OCI-LY7 (cell line): ENCODE data around the gene SEMA4B. TPM values are rescaled to one million over a fixed set of nuclear protein-coding genes. Genes with fewer than 3 reads are reported as not detected.
"Not testable (repeated sequence)": the region's sequence is repeated elsewhere in the genome, so short reads cannot be mapped to it uniquely, and the experiment has no call there.

Source experiments
- BruUV-seq: library from RNA; stranded (reverse); fragments of 400-500 nt; replicated peaks from 2 replicates; lab custom pipeline; 2021; lab: Mats Ljungman, UMichigan
- CTCF ChIA-PET: fragments of 300-600 bp; sonication (Branson Sonifier 250); formaldehyde crosslinking; loops from one replicate; lab custom pipeline; 2022; ENCODE audit warnings: antibody characterized with exemption; ENCODE audit not compliant: unreplicated experiment; lab: Charles Lee
- POLR2A ChIA-PET: fragments of 300-600 bp; sonication (Branson Sonifier 250); formaldehyde crosslinking; loops from one replicate; lab custom pipeline; 2022; ENCODE audit warnings: antibody characterized with exemption; lab: Charles Lee
- DNase-seq: peaks from one replicate; pipeline ENCODE4 v3.0.0-alpha.2; 2015; ENCODE audit warnings: low spot score
- H2AFZ ChIP-seq: fragments of 200-600 bp; sonication (generic), shearing (Covaris generic); 2 replicates; pipeline ENCODE4 v1.6.1; 2014; ENCODE audit warnings: mild to moderate bottlenecking, antibody characterized with exemption, low read length, moderate library complexity
- H3K27ac ChIP-seq: fragments of 200-600 bp; sonication (generic); 2 replicates; pipeline ENCODE4 v1.5.1; 2014; ENCODE audit warnings: mixed run types, low read depth, mild to moderate bottlenecking, moderate library complexity, low read length, inconsistent platforms; ENCODE audit not compliant: poor library complexity, severe bottlenecking
- H3K36me3 ChIP-seq: fragments of 200-600 bp; sonication (generic); 2 replicates; pipeline ENCODE4 v1.6.1; 2014; ENCODE audit warnings: mild to moderate bottlenecking, antibody characterized with exemption, low read length, moderate library complexity, mixed read lengths; ENCODE audit not compliant: insufficient read depth
- H3K4me1 ChIP-seq: fragments of 200-600 bp; sonication (generic); 2 replicates; pipeline ENCODE4 v1.5.1; 2014; ENCODE audit warnings: mild to moderate bottlenecking, low read length; ENCODE audit not compliant: insufficient read depth, poor library complexity, severe bottlenecking
- H3K4me2 ChIP-seq: fragments of 200-600 bp; sonication (generic); 2 replicates; pipeline ENCODE4 v1.6.1; 2014; ENCODE audit warnings: mild to moderate bottlenecking, low read length
- H3K4me3 ChIP-seq: fragments of 200-600 bp; sonication (generic); 2 replicates; pipeline ENCODE4 v1.5.1; 2014; ENCODE audit warnings: mild to moderate bottlenecking, low read depth, low read length; ENCODE audit not compliant: poor library complexity, severe bottlenecking
- H3K79me2 ChIP-seq: fragments of 200-600 bp; sonication (generic); 2 replicates; pipeline ENCODE4 v1.6.1; 2016; ENCODE audit warnings: low read depth, mild to moderate bottlenecking, low read length, moderate library complexity, mixed read lengths; ENCODE audit not compliant: insufficient read depth
- H3K9me2 ChIP-seq: fragments of 200-600 bp; sonication (generic); 2 replicates; pipeline ENCODE4 v1.6.1; 2016; ENCODE audit warnings: mild to moderate bottlenecking, low read length, mixed read lengths; ENCODE audit not compliant: insufficient read depth
- H3K9me3 ChIP-seq: fragments of 200-600 bp; sonication (generic); 2 replicates; pipeline ENCODE4 v1.6.1; 2014; ENCODE audit warnings: mild to moderate bottlenecking, mixed run types, low read length, mixed read lengths
- H4K20me1 ChIP-seq: fragments of 200-600 bp; sonication (generic); 2 replicates; pipeline ENCODE4 v1.6.1; 2014; ENCODE audit warnings: mild to moderate bottlenecking, antibody characterized with exemption, low read length, moderate library complexity, mixed read lengths; ENCODE audit not compliant: insufficient read depth
- CTCF ChIP-seq: fragments of 200-600 bp; sonication (generic); conservative IDR thresholded peaks from 2 replicates; pipeline ENCODE4 v1.5.1; 2014; ENCODE audit warnings: mild to moderate bottlenecking, antibody characterized with exemption, low read length, moderate library complexity, mixed read lengths
- EZH2phosphoT487 ChIP-seq: fragments of 200-600 bp; sonication (generic); IDR thresholded peaks from 2 replicates; pipeline ENCODE4 v1.6.1; 2018; ENCODE audit warnings: low read depth, borderline replicate concordance, mild to moderate bottlenecking, mixed run types, antibody characterized with exemption, low read length, moderate library complexity, mixed read lengths
- intact Hi-C: fragments of 100-400 bp; cut with micrococcal nuclease; formaldehyde crosslinking; loops from one replicate; pipeline ENCODE4 v1.10.0; 2022; ENCODE audit not compliant: unreplicated experiment
- small RNA-seq: library from RNA; depleted of rRNA; stranded (forward); fragments of <200 nt; gene quantifications from one replicate; pipeline ENCODE3, GENCODE V24; 2014
- total RNA-seq, 2 experiments: library from RNA; depleted of rRNA in 1 of 2; stranded (reverse); fragments of >200 nt in 1 of 2; shearing (Covaris generic) in 1 of 2; gene quantifications; 2 replicates each; pipeline ENCODE4 v1.2.3, GENCODE V29; 2014 to 2022

SEMA4B gene
- total RNA-seq, 2 experiments from 2014 or later, result 21.9 to 34.9 TPM

- intact Hi-C loops, result no loop called here
- Histone ChIP-seq H2AFZ (no peak overlapping the region), H4K20me1 (peaks cover 12% of the 10 kb centered on the region), H3K4me3 (no peak overlapping the region), H3K4me2 (no peak overlapping the region), H3K36me3 (peaks cover 90% of the 10 kb centered on the region), H3K9me2 (no peaks in the 10 kb centered on the region), H3K9me3 (no peaks in the 10 kb centered on the region), H3K27ac (no peak overlapping the region), H3K4me1 (peaks cover 26% of the 10 kb centered on the region), H3K79me2 (peaks cover 64% of the 10 kb centered on the region)
- DNase-seq, result no peak
- BruUV-seq, result no TSS peak
- CTCF ChIA-PET, result interaction anchor here (0.5 kb wide), 1 partner anchor 235 kb away, joined by 14 read pairs; no protein-coding TSS in a partner anchor
- POLR2A ChIA-PET, result interaction anchor here (0.7 to 1.3 kb wide), 2 partner anchors 9 to 38 kb away, joined by 3 to 4 read pairs; partner anchors contain the start of genes CIB1 and GDPGP1
- TF ChIP-seq CTCF (no peak), EZH2phosphoT487 (no peak)
Measured at GRCh38 chr15:90271459-90272166, 70.5 kb downstream of the SEMA4B start.

GRCh38 chr15:90278467-90278866 lies 77.3 kb downstream of the SEMA4B start:
- intact Hi-C loops, H3K4me1 ChIP-seq, H3K9me3 ChIP-seq, CTCF ChIA-PET, H3K27ac ChIP-seq, BruUV-seq, H4K20me1 ChIP-seq, H3K4me3 ChIP-seq, DNase-seq, H3K9me2 ChIP-seq, H3K4me2 ChIP-seq, H2AFZ ChIP-seq, H3K79me2 ChIP-seq, POLR2A ChIA-PET: not testable (repeated sequence)
- H3K36me3 ChIP-seq, result peaks cover 36% of the 10 kb centered on the region

Small RNA genes within 50 kb of the gene (small RNA-seq; reads per million reads assigned to genes)
- not detected for gene RN7SL346P

Other genes starting within 250 kb of the SEMA4B start
- gene ZNF710, start 200.0 kb upstream of the SEMA4B start, total RNA-seq (2014; rRNA removed; shearing (Covaris generic)), result 8.6 and 13.8 TPM in 2 replicates
- 19.0 and 21.9 TPM in 2 replicates for gene ZNF710, start 200.0 kb upstream of the SEMA4B start, total RNA-seq (2022)
- gene IDH2, start 98.9 kb upstream of the SEMA4B start, total RNA-seq (2014; rRNA removed; shearing (Covaris generic)), result 204 and 220 TPM in 2 replicates
- gene IDH2, start 98.9 kb upstream of the SEMA4B start, total RNA-seq (2022), result 216 and 224 TPM in 2 replicates
- 52.8 and 53.2 TPM in 2 replicates for gene CIB1, start 32.6 kb downstream of the SEMA4B start, total RNA-seq (2014; rRNA removed; shearing (Covaris generic))
- gene CIB1, start 32.6 kb downstream of the SEMA4B start, total RNA-seq (2022), result 54.5 and 66.0 TPM in 2 replicates
- gene GDPGP1, start 32.9 kb downstream of the SEMA4B start, total RNA-seq (2014; rRNA removed; shearing (Covaris generic)), result 8.1 and 22.3 TPM in 2 replicates
- gene GDPGP1, start 32.9 kb downstream of the SEMA4B start, total RNA-seq (2022), result 12.1 and 12.9 TPM in 2 replicates
- gene TTLL13, start 48.2 kb downstream of the SEMA4B start, total RNA-seq (2014; rRNA removed; shearing (Covaris generic)), result 0.57 and 0.88 TPM in 2 replicates
- 0.77 and 1.3 TPM in 2 replicates for gene TTLL13, start 48.2 kb downstream of the SEMA4B start, total RNA-seq (2022)
- gene NGRN, start 64.3 kb downstream of the SEMA4B start, total RNA-seq (2014; rRNA removed; shearing (Covaris generic)), result 65.0 and 72.8 TPM in 2 replicates
- gene NGRN, start 64.3 kb downstream of the SEMA4B start, total RNA-seq (2022), result 40.0 and 44.4 TPM in 2 replicates
- gene ZNF774, start 151.0 kb downstream of the SEMA4B start, total RNA-seq (2014; rRNA removed; shearing (Covaris generic)), result 0.49 and 1.2 TPM in 2 replicates
- gene ZNF774, start 151.0 kb downstream of the SEMA4B start, total RNA-seq (2022), result 1.3 and 1.6 TPM in 2 replicates
- gene IQGAP1, start 186.9 kb downstream of the SEMA4B start, total RNA-seq (2014; rRNA removed; shearing (Covaris generic)), result 98.7 and 147 TPM in 2 replicates
- gene IQGAP1, start 186.9 kb downstream of the SEMA4B start, total RNA-seq (2022), result 114 and 120 TPM in 2 replicates